ENCODE results near the gene PDIK1L.

Gene PDIK1L

DNA sequence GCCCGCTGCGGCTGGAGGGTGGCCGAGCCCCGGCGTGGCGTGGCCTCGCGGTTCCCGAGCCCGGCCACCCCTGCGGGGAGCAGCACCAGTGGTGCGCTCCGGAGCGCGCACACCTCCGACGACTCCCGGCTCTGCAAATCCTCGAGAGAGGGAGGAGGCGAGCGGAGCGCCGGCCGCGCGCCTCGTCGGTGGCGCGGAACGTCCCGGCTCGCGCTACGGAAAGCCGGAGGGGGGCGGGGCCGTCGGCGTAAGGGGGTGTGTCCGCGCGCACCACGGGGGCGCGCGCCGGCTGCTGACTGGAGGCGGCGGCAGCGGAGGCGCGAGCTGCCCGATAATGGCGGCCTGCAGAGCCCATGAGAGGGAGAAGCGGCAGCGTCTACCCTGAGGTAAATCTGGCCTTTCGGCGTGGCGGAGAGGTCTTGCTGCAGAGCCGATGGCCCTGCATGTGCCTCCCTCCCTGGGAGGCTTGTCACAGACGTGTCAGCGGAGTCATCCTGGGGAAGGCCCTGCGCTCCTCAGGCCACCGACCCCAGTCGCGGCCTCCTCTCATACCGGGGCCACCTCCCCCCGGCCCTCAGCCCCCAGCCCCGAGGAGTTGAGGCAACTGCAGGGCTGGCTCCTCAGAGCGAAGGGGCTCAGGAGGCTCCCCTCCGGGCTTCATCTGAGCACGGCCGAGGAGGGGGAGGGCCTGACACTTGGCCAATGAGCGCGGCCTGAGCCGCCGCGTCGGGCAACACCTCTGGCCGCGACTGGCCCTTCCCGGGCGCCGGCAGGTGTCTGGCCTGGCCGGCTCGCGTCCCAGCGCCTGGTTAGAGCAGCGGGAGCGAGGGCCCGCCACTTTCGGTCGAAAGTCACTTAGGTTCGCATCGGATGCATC lies at the start of gene PDIK1L:
Gene PDIK1L, plus strand, starts transcription at position 295 of the 877 bp plus-strand sequence. CDS start 2,485 bp downstream, outside the sequence.
- in situ Hi-C loops (cut with HindIII; ENCODE audit: low sequenced_read_pairs), result no loop called here

DNA sequence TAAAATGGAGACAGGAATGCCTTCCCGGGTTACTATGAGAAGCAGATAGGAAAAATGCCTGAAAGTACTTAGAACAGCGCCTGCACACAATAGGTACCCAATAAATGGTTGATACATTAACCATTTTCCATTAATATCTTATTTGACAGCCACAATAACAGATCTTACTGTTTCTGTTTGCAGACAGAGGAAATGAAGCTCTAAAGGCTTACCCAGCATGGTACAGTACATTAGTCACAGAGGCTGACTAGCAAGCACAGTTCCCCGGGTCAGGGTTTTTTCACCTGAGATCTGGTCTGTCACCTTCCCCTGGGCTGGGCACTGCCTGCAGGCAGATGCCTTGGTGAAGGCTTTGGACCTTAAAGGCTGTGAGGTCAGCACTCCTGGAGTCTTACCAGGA lies 47.1 kb upstream of the PDIK1L start:
- in situ Hi-C loops (cut with HindIII; ENCODE audit: low sequenced_read_pairs), result no loop called here

DNA sequence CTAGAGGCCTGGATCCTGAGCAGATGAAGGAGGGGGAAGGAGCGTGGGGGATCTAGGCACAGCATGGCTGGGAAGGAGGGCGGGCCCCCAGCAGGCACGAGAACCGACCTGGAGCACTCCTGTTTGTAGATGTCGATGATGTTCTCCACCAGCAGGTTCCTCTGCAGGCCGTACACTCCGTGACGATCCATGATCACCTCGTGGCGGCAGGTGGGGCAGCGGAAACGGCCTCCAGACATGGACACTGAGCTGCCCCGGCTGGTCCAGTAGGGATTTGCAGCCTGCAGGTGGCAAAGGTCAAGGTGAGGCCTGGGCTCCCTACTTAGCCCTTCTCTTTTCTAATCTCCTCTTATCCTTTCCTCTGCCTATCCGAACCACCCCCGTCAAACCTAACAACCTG lies 45.5 kb upstream of the PDIK1L start:
- in situ Hi-C loops (cut with HindIII; ENCODE audit: low sequenced_read_pairs), result no loop called here

DNA sequence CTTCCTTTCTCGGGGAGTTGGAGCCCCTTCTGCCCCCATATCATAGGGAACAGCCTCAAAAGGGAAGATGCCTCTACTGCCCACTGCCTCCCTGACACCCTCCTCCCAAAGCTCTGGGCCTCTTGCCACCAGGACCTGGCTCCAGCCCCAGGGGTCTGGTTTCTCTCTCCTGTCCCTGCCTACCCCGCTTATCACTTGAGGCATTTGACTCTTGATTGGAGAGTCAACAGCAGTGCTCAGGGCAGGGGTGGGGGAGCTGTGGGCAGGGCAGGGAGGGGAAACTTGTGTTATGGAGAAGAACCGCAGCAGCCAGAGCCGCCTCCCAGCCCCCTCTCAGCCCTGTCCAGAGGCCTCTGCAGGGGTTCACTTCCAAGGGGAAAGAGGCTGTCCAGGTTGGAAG lies 44.8 kb upstream of the PDIK1L start:
- in situ Hi-C loops (cut with HindIII; ENCODE audit: low sequenced_read_pairs), result no loop called here

DNA sequence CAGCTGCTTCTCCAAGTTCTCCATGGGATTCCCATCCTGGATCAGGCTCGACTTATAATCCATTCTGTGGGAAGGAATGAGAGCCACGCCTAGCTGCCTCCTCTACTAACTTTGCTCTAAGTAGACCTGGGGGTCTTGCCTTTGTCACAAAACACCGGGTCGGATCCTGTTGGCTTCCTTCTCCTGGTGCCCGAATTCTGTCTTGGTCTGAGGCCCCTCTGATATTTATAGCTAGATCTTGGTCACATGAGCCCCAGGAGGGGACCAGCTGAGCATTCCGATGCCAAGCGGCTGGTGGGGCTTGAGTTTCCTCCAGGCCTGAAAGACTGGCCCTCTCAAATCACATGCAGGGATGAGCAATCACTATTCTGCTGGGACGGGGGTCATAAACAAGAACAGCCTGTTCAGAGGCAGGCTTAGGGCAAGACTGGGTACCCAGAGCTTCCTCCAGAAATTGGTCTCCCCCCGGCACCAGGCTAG lies 44.2 kb upstream of the PDIK1L start, which contains the start of gene TRIM63:
Gene TRIM63, minus strand, starts transcription at position 199 of the 480 bp plus-strand sequence. Its CDS starts 136 bp downstream, at position 63.
- in situ Hi-C loops (cut with HindIII; ENCODE audit: low sequenced_read_pairs), result no loop called here

DNA sequence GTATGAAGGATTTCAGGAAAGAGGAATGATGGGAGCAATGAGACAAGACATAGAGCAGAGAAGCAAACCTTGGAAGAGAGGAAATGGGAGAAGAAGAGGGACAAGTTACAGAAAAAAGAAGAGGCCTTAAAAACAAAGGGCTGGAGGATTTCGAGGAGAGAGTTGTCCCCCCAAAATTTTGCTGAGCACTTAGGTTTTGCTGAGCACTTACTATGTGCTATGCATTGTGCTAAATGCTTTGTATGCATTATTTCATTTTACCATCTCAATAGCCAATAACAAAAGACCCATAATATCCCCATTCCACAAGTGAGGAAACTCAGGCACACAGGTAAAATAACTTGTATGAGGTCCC lies 41.7 kb upstream of the PDIK1L start:
- in situ Hi-C loops (cut with HindIII; ENCODE audit: low sequenced_read_pairs), result no loop called here

DNA sequence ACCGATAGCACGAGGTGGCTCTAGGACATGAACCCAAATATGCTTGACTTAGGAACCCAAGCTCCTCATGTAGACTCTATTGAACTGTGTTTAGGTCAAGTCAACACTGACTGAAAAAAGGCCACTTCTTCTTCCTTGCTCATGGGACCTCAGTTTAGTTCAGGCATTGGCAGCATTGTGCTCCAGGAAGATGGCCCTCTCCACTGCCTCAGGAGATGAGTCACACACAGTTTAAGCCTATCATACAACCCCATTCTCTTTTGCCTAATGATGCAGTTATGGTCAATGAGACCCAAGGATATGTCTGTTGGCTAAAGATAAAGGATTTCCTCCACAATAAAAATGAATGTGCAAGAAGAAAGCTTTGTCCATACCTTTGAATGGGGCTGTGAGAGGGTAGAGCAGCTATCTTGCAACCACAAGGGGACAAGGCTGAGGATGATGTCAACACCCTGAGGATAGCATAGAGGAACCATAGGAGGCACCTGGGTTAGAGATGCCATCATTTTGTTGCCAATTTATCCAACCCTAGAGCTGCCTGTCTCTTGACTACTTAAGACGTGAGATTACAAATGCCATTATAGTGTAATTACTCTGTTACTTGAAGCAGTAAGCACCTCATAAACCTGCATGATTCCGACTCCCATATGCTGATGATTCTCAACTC lies 41.2 kb upstream of the PDIK1L start:
- in situ Hi-C loops (cut with HindIII; ENCODE audit: low sequenced_read_pairs), result no loop called here

DNA sequence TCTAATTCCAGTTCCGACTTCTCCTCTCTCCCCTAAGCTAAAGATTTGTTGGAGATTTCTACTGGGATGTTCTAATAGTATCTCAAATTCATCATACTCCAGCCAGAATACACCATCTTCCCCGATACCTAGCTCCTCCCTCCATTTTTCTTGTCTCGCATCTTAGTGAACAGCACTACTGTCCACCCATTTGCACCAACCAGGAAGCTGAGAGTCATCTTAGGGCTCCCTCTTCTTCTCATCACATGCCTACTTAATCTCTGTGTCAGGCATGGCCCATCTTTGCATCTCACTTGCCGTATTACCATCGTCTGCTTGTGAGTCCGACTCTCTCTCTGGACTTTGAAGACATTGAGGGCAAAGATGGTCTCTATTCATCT lies 40.7 kb upstream of the PDIK1L start:
- in situ Hi-C loops (cut with HindIII; ENCODE audit: low sequenced_read_pairs), result no loop called here

DNA sequence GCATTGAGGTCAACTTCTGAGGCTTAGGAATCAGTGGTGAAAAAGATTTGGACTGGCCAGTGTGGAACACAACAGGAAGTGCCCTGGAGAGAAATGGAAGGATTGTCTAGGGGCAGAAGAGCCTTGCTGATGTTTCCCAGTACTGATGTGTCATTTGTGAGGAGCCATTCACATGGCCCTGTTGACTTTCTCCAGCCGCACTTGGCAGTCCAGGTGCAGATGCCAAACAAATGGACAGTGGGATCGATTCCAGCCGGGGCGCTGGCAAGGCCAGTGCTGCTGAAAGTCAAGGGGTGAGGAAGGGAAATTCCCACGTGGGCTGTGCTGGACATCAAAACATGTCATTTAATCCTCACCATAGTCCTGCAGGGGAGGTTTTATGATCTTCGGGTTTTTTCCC lies 39.3 kb upstream of the PDIK1L start:
- in situ Hi-C loops (cut with HindIII; ENCODE audit: low sequenced_read_pairs), result no loop called here

DNA sequence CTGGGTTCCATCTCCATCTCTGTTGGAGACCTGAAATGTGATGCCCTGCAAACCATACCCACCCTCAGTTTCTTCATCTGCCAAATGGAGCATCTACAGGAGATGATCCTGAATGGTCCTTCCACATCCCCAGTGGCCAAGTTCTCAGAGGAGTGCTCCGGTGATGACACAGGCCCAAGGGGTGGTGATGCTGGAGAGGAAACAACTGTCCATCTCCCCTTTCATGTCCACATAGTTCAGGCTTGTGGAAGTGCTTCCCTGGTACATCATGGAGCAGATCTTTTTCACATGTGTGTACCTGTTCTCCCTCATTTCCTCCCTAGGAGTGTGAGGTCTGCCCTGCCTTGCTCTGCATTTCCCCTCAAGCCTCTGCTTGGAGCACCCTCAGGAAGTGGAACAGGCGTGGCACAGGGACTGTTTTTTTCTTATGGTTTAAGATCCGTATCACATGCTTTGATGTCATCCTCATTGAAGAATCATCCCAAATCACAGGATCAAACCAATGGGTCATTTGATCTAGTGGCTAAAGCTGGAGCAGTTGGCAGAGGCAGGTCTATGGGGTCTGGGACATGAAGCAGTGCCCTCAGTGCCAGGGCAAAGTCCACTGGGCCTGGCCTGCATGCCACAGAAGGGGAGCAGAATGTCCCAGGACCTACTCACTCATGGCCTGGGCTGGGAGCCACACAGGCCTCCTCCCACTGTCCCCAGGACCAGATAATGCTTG lies 36.0 kb upstream of the PDIK1L start:
- in situ Hi-C loops (cut with HindIII; ENCODE audit: low sequenced_read_pairs), result no loop called here

DNA sequence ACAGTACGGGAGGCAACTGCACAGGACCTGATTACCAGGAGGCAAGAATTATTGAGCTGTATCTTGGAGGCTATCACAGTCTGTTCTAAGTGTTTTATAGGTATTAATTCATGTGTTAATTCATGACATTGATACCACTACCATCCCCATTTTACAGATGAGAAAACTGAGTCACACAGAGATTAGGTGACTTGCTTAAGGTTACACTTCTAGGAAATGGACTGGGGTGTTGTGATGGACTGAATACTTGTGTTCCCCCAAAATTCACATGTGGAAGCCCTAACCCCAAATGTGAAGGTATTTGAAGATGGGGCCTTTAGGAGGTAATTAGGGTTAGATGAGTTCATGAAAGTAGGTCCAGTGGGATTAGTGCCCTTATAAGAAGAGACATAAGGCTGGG lies 34.1 kb upstream of the PDIK1L start:
- in situ Hi-C loops (cut with HindIII; ENCODE audit: low sequenced_read_pairs), result no loop called here

DNA sequence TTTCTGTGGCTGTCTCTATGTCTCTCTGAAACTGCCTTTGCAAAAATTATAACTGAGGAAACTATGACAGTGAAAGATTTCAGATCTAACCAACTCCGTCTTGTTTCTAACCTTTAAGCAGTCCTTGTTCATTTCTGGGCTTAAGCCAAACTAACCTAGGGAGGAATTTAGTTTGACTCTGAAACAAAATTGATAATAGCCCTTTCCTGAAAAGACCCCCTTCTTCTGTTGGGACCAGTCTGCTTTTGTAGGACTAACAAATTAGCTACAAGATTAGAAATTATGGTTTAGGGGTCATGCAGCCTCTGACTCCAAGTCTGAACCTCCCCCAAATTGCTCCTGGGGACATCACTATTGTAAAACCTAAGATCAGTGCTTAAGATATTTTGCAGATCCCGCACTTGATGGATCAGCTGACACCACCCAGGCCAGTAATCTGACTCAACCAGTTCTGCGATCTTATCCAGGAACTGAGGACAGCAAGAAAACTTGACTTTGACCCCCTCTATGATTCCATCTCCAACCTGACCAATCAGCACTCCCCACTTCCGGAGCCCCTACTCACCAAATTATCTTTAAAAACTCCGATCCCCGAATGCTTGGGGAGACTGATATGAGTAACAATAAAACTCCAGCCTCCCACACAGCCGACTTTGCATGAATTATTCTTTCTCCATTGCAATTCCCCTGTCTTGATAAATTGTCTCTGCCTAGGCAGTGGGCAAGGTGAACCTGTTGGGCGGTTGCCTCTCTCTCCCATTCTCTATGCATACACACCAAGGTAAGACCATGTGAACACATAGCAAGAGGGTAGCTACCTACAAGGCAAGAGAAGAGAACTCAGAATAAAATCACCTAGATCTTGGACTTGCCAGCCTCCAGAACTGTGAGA lies 33.1 kb upstream of the PDIK1L start:
- in situ Hi-C loops (cut with HindIII; ENCODE audit: low sequenced_read_pairs), result no loop called here

DNA sequence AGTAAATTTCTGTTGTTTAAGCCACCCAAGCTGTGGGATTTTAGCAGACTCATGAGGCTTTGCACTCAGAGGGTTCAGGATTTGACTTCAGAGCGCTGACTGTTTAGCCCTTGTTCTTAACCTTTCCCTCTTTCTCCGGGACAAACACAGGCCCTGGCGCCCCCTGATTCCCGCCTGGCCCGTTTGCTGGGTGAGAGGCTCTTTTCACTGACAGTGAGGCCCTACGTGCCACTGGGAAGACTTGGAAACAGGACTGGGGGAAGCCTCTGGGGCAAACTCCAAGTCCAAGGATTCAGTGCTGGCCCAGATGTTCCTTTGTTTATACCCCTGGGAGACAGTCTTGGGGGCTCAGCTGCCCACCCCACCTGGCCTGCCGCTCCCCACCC lies 32.5 kb upstream of the PDIK1L start:
- in situ Hi-C loops (cut with HindIII; ENCODE audit: low sequenced_read_pairs), result no loop called here

DNA sequence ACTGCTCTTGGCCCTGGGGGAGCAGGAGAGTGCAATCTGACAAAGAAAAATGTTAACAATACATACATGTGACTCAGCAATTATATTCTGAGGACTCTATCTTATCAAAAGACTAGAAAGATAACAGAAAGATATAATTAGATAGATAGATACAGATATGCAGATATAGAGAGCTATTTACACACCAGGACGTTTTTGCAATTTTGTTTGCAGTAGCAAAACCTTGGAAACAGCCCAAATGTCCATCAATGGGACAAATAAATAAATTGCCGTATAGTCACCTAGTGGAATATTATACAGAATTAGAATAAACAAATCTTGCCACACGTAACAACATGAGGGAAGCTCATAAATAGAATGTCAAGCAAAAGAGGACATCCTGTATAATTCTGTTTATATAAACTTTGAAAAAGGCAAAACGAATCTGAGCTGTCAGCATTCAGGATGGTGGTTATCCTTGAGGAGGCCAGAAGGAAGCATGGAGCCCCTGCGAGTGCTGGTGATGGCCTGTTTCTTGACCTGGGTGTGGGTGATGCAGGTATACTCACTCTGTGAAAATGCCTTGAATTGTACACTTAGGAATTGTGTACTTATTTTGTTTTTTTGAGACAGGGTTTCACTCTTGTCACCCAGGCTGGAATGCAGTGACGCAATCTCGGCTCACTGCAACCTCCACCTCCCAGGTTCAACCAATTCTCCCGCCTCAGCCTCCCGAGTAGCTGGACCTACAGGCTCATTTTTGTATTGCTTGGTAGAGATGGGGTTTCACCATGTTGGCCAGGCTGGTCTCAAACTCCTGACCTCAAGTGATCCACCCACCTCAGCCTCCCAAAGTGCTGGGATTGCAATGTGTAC lies 31.4 kb upstream of the PDIK1L start:
- in situ Hi-C loops (cut with HindIII; ENCODE audit: low sequenced_read_pairs), result no loop called here

DNA sequence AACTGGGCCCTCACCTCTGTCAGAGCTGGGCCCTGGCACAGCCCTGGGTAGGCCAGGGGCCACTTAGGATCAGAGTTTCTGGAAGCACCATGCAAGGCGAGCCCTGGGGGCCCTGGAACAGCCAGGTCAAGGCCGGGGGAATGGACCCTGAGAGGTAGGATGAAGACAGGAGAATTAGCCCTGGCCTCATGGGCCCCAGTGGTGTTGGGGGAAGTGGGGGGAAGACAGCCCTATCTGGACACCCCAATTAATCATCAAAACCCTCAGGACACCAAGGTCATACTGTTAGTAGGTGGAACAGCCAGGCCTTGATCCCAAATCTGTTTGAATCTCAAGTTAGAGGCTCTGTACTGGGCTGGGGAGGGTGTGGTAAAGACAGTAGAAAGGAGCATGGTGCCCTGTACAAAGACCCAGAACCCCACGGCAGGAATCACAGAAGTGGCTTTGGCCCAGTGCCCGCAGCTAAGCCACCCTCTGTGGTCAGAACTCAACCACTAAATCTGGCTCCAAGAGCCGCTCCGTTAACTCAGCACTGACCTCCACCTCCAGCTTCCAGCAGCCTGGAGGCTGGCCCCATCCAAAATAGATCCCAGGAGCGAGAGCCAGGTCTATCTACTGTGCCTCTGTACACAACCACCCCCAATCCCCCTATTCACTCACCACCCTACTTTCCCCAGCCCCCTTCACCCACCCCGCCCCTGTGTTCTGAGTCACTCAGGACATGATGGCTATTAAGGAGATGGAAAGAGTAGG lies 30.2 kb upstream of the PDIK1L start:
- in situ Hi-C loops (cut with HindIII; ENCODE audit: low sequenced_read_pairs), result no loop called here

DNA sequence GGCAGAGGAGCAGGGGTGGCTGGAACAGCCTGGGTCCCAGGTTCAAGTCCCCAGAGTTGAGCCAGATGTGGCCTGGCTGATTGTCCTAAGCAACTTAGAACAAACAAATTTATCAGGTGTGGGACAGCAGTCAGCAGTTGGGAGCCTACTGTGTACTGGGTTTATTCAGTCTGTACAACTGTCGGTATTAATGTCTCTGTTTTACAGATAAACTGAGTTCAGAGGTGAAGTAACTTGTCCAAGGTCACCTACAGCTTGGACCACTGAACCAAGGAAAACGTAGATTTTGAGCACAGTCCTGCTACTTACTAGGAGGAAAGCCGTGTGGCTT lies 29.6 kb upstream of the PDIK1L start:
- in situ Hi-C loops (cut with HindIII; ENCODE audit: low sequenced_read_pairs), result no loop called here

DNA sequence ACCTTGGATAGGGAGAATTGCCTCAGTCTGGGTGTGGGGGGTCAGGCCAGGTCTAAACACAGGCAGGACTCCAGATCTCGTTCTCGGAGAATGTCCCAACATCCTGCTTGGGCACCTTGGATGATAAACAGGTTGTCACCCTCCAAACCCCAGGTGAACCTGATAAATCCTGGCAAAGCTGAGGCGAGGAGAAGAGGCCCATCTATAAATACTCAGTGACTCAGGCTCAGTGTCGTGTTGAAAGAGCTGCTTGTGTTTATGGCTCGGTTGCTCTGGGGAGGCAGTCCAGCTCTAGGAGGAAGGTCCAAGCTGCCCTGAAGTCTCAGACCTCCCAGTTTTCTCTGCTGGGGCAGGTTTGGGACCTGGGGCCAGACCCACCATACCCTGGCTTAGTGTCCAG lies 28.4 kb upstream of the PDIK1L start:
- in situ Hi-C loops (cut with HindIII; ENCODE audit: low sequenced_read_pairs), result no loop called here

DNA sequence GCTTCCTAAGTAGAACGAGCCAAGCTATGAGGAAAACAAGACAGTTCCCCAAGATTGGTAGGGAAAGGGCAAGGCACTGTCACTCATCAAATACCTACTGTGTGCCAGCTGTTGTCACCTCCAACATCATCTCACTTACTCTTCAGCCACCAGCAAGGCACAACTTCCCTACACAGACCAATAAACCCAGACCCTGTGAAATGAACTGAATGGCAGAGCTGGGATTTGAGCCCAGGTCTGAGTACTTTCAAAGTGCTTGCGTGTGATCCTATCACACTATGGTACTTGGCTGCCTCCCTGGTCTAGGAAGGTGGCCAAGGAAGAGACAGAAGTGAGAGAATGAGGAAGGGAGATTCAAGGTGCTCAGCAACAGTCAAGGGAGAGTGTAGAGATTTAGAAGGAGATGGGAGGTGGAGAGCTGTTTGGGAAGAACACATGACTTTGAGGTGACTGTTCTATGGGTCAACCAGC lies 27.5 kb upstream of the PDIK1L start:
- in situ Hi-C loops (cut with HindIII; ENCODE audit: low sequenced_read_pairs), result no loop called here

DNA sequence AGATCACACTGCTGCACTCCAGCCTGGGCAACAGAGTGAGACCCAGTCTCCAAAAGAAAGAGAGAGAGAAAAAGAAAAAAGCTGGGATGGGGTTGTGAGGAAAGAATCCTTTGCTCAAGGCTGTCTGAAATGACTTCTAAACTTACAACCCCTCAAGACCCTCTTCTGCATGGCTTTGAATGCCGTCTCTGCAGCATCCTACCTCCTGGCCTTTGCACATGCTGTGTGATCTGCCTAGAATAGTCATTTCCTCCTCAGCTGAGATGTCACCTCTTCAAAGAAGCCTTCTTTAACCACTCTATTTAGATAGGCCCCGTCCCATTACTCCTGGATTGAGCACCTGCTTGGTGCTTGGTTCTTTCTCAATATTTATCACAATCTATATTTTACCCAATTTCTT lies 26.8 kb upstream of the PDIK1L start:
- in situ Hi-C loops (cut with HindIII; ENCODE audit: low sequenced_read_pairs), result no loop called here

Measured in DLD1 (cell line).